Heart left ventricle (tissue), 13 donors: ENCODE data around the gene RGS7.

Experiments used
- CTCF ChIP-seq, 12 donors: fragments of 200-600 bp; sonication (generic) in 4 of 12; IDR thresholded peaks; one replicate each; pipeline versions ENCODE4 v1.5.0 to v1.8.0; 2018 to 2022; ENCODE audit warnings: antibody characterized with exemption in 12 of 12, mild to moderate bottlenecking in 5 of 12
- POLR2A ChIP-seq, 2 donors: fragments of 450-650 bp; IDR thresholded peaks; one replicate each; pipeline ENCODE4 v1.6.1; 2017; ENCODE audit warnings: antibody characterized with exemption in 2 of 2, mild to moderate bottlenecking in 2 of 2, moderate library complexity in 2 of 2
- donor health status: ischemic (EF 13 %, LVEDD 7.1; RV severe dilation, severe dysfunction).
- donor health status: DM: no; HTN: yes; CAD: no.
- donor health status: DM: no; HTN: no; CAD: no.
- donor health status: ischemic (EF 25% LVEDD 6.9; RV normal size, moderate dysfunction).
- donor health status: ischemic (EF 25% LVEDD 5.7; RV mildly dilated, moderate dysfunction).
- donor health status: ischemic (EF 35%, LVEDD 5.7; RV mildly dilated, moderate dysfunction).
- donor health status: nonischemic (EF 11% LVEDD 7.7; RV severe dilation, severe dysfunction).
- donor health status: DM: yes; HTN: yes; CAD: no.
- donor health status: PGD.
- donor health status: ischemic (EF 29% LVEDD 5.4; RV normal size, mild dysfunction).
- donor health status: nonischemic (EF 23%, LVEDD 6.1; RV moderate dilation, normal function).

GRCh38 chr1:241352401-241352800 is 4.6 kb downstream of the RGS7 start:
- no peak for TF ChIP-seq POLR2A (IDR thresholded peaks at IDR 0.05)
- TF ChIP-seq CTCF (IDR thresholded peaks at IDR 0.05): no peak
